Activated T-cell treated with anti-CD3 and anti-CD28 coated beads, Interleukin-2, amount 50 U/mL, for 4 hours (primary cell): ENCODE data around the gene FBLN2. TPM values are rescaled to one million over a fixed set of nuclear protein-coding genes. Genes with fewer than 3 reads are reported as not detected.
"Not testable (repeated sequence)": the region's sequence is repeated elsewhere in the genome, so short reads cannot be mapped to it uniquely, and the experiment has no call there.

Source experiments
- ATAC-seq, 2 donors: fragments of 200-7000 bp; cut with Tn5 transposase; one replicate each; pipeline ENCODE4 v1.10.0; 2021
- DNase-seq: peaks from one replicate; pipeline ENCODE4 v3.0.0-alpha.2; 2020
- H3K27me3 Mint-ChIP-seq: one replicate; pipeline ENCODE4 v1.8.0; 2021; ENCODE audit warnings: low read depth, mixed read lengths
- H3K36me3 Mint-ChIP-seq: one replicate; pipeline ENCODE4 v1.8.0; 2022; ENCODE audit warnings: mixed read lengths; ENCODE audit not compliant: insufficient read depth
- H3K4me1 Mint-ChIP-seq: one replicate; pipeline ENCODE4 v1.8.0; 2021; ENCODE audit warnings: low read depth, mixed read lengths
- H3K4me3 Mint-ChIP-seq: one replicate; pipeline ENCODE4 v1.8.0; 2021; ENCODE audit warnings: mild to moderate bottlenecking, moderate library complexity, mixed read lengths
- H3K9me3 Mint-ChIP-seq: one replicate; pipeline ENCODE4 v1.8.0; 2021; ENCODE audit warnings: mixed read lengths
- total RNA-seq, 3 donors: library from RNA; stranded (reverse); gene quantifications; one replicate each; pipeline ENCODE4 v1.2.1, GENCODE V29; 2021

FBLN2 gene
- total RNA-seq, 3 donors from 2014 or later, result 0.16 to 0.63 (median 0.16) TPM

GRCh38 chr3:13557417-13557816 lies 8.5 kb downstream of the FBLN2 start:
- no peaks in the 10 kb centered on the region for H3K9me3 Mint-ChIP-seq
- ATAC-seq (no peak), DNase-seq (no peak)
- no peaks in the 10 kb centered on the region for H3K36me3 Mint-ChIP-seq
- H3K4me3 Mint-ChIP-seq, result no peak overlapping the region
- H3K4me1 Mint-ChIP-seq, result no peaks in the 10 kb centered on the region
- H3K27me3 Mint-ChIP-seq, result peaks cover 34% of the 10 kb centered on the region

DNA sequence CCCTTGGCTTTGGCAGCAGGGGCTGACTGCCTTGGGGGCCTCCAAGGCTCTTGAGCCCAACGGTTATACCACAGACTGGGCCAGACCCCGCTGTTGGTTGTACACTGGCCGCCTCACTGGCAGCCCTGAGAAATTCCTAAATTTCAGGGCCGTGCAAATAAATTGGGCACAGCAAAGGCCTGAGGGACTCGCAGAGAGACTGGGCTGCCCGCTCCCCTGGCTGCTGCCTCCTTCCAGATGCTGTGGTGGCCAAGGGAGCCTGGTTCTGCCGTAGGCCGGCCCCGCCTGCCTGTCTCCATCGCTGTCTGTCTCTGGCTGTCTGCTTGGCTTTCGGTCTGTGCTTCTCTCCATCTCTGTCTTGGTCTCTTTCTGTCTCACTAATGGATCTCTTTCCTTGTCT lies 9.0 kb downstream of the FBLN2 start:
- H3K4me1 Mint-ChIP-seq, result no peaks in the 10 kb centered on the region
- H3K36me3 Mint-ChIP-seq, result no peaks in the 10 kb centered on the region
- DNase-seq (no peak), ATAC-seq (no peak)
- H3K4me3 Mint-ChIP-seq, result no peak overlapping the region
- H3K9me3 Mint-ChIP-seq, result no peaks in the 10 kb centered on the region
- H3K27me3 Mint-ChIP-seq, result peaks cover 29% of the 10 kb centered on the region

DNA sequence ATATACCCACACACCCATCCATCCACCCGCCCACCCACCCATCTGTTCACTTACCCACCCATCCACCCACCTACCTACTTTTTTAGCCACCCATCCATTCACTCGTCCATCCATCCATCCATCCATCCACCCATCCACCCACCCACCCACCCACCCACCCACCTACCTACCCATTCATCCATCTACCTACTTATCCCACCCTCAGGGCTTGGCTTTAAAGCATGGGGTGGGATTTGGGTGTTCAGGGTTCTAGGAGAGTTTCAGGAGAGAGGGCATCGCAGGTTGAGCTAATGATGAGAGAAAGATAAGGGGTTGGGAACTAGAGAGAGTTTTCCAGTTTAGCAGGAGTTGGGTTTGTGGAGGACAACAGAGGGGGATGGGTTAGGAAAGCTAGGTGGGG lies 9.7 kb downstream of the FBLN2 start:
- Mint-ChIP-seq H3K4me1 (no peaks in the 10 kb centered on the region), H3K4me3 (no peak overlapping the region), H3K36me3 (no peaks in the 10 kb centered on the region), H3K27me3 (peaks cover 32% of the 10 kb centered on the region), H3K9me3 (no peaks in the 10 kb centered on the region)
- ATAC-seq (no peak), DNase-seq (no peak)

- Mint-ChIP-seq H3K4me3 (no peak overlapping the region), H3K9me3 (no peaks in the 10 kb centered on the region), H3K36me3 (no peaks in the 10 kb centered on the region), H3K4me1 (no peaks in the 10 kb centered on the region), H3K27me3 (peaks cover 32% of the 10 kb centered on the region)
- DNase-seq (no peak), ATAC-seq (no peak)
These were observed 11.0 kb downstream of the FBLN2 start for GRCh38 chr3:13559764-13560525.

GRCh38 chr3:13561376-13561775 lies 12.5 kb downstream of the FBLN2 start:
- H3K36me3 Mint-ChIP-seq, result no peaks in the 10 kb centered on the region
- DNase-seq, result no peak
- H3K4me1 Mint-ChIP-seq, result no peaks in the 10 kb centered on the region
- no peak for ATAC-seq
- H3K27me3 Mint-ChIP-seq, result peaks cover 28% of the 10 kb centered on the region
- no peak overlapping the region for H3K4me3 Mint-ChIP-seq
- no peaks in the 10 kb centered on the region for H3K9me3 Mint-ChIP-seq

DNA sequence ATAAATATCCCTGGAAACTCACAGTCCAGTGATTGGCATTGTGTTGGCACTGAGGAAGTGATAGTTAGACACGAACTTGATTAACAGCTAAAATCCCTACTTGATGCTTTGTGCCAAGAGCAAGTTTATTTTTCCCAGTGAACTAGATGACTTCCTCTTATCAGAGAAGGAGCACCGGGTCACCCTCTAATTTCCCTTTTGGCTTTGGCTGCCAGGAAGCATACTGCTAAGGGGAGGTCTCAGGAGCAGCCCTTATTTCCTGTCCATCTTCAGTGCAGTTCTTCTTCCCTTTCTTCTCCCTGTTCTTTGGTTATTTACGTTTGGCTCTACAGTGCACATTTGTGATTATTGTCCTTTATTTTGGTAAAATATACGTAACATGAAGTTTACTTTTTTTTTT lies 13.0 kb downstream of the FBLN2 start:
- peaks cover 28% of the 10 kb centered on the region for H3K27me3 Mint-ChIP-seq
- DNase-seq (no peak), ATAC-seq (no peak)
- no peaks in the 10 kb centered on the region for H3K9me3 Mint-ChIP-seq
- no peaks in the 10 kb centered on the region for H3K4me1 Mint-ChIP-seq
- H3K36me3 Mint-ChIP-seq, result no peaks in the 10 kb centered on the region
- H3K4me3 Mint-ChIP-seq, result no peak overlapping the region

DNA sequence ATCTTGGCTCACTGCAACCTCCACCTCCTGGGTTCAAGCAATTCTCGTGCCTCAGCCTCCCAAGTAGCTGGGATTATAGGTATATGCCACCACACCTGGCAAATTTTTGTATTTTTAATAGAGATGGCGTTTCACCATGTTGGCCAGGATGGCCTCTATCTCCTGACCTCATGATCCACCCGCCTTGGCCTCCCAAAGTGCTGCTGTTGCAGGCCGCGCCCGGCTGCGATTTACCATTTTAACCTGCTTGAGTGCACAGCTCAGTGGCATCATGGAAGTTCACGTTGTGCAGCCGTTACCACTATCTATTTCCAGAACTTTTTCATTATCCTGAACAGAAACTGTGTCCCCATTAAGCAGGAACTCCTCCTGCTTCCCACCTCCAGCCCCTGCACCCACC lies 13.5 kb downstream of the FBLN2 start:
- not testable (repeated sequence) for H3K9me3 Mint-ChIP-seq, H3K4me3 Mint-ChIP-seq, H3K36me3 Mint-ChIP-seq, DNase-seq, ATAC-seq, H3K4me1 Mint-ChIP-seq
- H3K27me3 Mint-ChIP-seq, result peaks cover 28% of the 10 kb centered on the region

GRCh38 chr3:13563321-13563720 lies 14.4 kb downstream of the FBLN2 start:
- no peak overlapping the region for H3K4me3 Mint-ChIP-seq
- no peaks in the 10 kb centered on the region for H3K4me1 Mint-ChIP-seq
- DNase-seq (no peak), ATAC-seq (no peak)
- no peaks in the 10 kb centered on the region for H3K36me3 Mint-ChIP-seq
- no peaks in the 10 kb centered on the region for H3K9me3 Mint-ChIP-seq
- peaks cover 25% of the 10 kb centered on the region for H3K27me3 Mint-ChIP-seq

- Mint-ChIP-seq H3K4me3 (no peak overlapping the region), H3K36me3 (no peaks in the 10 kb centered on the region), H3K4me1 (no peaks in the 10 kb centered on the region), H3K27me3 (peaks cover 27% of the 10 kb centered on the region), H3K9me3 (no peaks in the 10 kb centered on the region)
- ATAC-seq (no peak), DNase-seq (no peak)
These were observed 15.0 kb downstream of the FBLN2 start for GRCh38 chr3:13563911-13564310.

- DNase-seq (no peak), ATAC-seq (no peak)
- Mint-ChIP-seq H3K27me3 (peaks cover 21% of the 10 kb centered on the region), H3K4me3 (no peak overlapping the region), H3K9me3 (no peaks in the 10 kb centered on the region), H3K36me3 (no peaks in the 10 kb centered on the region), H3K4me1 (no peaks in the 10 kb centered on the region)
These were observed 16.0 kb downstream of the FBLN2 start for GRCh38 chr3:13564751-13565560.

DNA sequence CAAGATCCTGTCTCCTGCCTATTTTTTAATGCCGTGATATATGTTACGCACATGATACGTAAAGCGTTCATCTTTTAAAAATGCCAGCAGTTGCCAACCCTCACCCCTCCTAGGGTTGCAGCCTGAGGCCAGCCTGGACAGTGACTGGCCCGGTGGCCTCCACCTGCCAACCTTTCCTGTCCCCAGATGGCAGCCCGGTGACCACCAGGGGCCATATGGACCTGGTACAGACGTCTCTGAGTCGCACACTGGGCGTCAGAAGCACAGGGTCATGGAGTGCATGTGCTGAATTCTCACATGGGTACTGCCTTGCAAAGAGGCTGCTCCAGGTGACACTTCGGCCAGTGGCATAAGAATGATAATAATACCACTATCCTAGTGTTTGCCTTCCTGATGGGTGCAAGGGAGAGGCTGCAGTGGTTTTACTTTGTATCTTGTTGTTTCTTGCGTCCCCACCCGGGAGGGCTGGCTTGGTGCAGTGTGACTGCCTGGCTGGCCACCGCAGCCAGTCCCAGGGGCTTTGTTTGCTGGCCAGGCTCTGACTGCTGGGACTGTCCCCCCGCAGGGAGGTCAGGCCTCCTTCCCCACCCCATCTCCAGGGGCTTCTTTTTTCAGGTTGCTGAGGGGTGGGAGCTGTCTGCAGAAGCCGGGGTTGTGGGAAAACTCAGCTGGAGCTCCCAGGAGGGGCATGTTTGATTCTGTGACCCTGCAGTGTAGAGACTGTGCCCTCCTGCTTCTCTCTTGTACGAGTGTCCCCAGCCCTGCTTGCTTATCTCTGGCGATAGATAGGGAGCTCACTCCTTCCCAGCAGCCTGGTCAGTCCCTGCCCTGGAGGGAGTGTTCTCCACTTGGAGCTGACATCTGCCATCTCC lies 16.9 kb downstream of the FBLN2 start:
- Mint-ChIP-seq H3K4me3 (no peak overlapping the region), H3K4me1 (no peaks in the 10 kb centered on the region), H3K9me3 (no peaks in the 10 kb centered on the region), H3K27me3 (peaks cover 16% of the 10 kb centered on the region), H3K36me3 (no peaks in the 10 kb centered on the region)
- ATAC-seq, result no peak
- DNase-seq, result no peak

DNA sequence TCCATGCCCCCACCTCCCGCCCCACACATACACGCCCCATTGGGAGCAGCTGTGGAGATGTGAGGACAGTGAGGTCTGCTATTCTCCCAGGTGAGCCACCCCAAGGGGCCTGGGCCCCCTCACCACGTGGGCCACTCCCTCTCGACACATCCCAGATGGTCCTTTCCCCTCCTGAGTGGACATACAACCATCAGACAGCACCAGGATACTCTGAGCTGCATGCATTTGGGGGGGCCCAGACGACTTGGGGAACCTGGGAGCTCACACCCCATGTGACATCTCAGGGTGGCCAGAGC lies 17.5 kb downstream of the FBLN2 start:
- peaks cover 16% of the 10 kb centered on the region for H3K27me3 Mint-ChIP-seq
- no peak overlapping the region for H3K4me3 Mint-ChIP-seq
- no peaks in the 10 kb centered on the region for H3K9me3 Mint-ChIP-seq
- no peaks in the 10 kb centered on the region for H3K4me1 Mint-ChIP-seq
- no peaks in the 10 kb centered on the region for H3K36me3 Mint-ChIP-seq
- ATAC-seq (no peak), DNase-seq (no peak)

- peaks cover 16% of the 10 kb centered on the region for H3K27me3 Mint-ChIP-seq
- DNase-seq (no peak), ATAC-seq (no peak)
- H3K36me3 Mint-ChIP-seq, result no peaks in the 10 kb centered on the region
- H3K9me3 Mint-ChIP-seq, result no peaks in the 10 kb centered on the region
- no peak overlapping the region for H3K4me3 Mint-ChIP-seq
- no peaks in the 10 kb centered on the region for H3K4me1 Mint-ChIP-seq
These were observed 17.9 kb downstream of the FBLN2 start for GRCh38 chr3:13566769-13567310.
